NCI-H2227 (cell line): ENCODE results near the gene TANGO2.

ENCODE experiments used
- DNase-seq: peaks from one replicate; lab custom pipeline; 2025; ENCODE audit not compliant: unreplicated experiment; lab: John Stamatoyannopoulos, UW

The TANGO2 gene

DNA sequence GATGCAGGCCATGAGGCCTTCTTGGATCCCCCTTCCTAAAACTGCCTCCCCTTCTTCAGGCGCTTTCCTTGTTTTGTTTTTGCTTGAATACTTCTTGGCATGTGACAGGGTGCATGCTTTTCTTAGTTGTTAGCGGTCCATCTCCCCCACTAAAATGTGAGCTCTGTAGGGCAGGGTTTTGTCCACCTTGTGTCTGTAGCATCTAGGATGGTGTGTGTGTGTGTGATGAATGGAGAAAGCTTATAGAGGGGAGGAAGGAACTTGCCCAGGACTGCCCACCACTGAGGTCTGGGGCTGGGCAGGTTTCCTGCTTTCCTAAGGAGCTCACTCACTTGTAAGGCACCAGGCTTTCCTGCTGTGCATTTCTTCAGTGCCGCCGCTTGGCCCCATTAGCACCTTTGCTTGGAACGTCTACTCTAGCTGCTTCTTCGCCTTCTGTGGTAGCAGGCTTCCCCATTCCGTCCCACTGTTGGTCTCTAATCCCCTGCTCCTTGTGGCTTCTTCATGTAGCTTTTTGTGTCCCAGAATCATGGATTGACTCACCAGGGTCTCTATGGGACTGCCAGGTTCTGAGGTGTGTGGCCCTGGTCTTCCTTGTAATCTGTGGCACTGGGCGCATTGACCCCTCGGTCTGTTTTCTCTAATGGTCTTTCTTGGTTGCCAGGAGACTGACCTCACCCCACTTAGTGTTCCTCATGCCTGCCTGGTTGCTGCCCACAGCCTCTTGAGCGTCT lies 62.4 kb downstream of the TANGO2 start:
- no peak for DNase-seq

DNA sequence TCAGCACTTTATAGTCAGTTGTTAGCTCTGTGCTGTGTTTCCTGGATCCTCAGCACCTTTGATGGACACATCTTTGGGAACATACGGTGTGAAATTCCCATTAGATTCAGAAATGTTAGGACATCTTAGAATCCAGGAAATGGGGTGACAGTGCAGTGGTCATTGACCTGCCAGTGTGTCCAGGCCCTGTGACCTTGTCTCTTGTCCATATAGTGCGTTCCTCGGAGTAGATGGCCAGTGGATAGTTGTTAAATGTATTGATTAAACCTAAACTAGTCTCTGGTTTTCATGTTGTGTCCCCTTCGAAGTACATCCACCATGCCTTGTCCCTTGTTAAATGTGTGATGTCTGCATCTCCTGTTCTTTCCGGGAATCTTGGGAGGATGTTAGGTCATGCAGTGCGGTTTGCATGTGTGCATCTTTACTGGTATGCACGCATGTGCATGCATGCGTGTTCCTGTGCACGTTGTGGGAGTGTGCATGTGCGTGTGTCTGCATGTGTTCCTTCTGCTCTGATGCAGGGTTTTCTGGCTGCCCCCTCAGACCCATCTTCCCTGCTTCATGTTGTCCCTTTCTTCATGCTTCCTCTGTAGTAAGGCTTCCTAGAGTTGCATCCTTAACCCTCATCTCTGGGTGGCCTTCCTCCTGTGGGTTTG lies 63.1 kb downstream of the TANGO2 start:
- DNase-seq: no peak

DNA sequence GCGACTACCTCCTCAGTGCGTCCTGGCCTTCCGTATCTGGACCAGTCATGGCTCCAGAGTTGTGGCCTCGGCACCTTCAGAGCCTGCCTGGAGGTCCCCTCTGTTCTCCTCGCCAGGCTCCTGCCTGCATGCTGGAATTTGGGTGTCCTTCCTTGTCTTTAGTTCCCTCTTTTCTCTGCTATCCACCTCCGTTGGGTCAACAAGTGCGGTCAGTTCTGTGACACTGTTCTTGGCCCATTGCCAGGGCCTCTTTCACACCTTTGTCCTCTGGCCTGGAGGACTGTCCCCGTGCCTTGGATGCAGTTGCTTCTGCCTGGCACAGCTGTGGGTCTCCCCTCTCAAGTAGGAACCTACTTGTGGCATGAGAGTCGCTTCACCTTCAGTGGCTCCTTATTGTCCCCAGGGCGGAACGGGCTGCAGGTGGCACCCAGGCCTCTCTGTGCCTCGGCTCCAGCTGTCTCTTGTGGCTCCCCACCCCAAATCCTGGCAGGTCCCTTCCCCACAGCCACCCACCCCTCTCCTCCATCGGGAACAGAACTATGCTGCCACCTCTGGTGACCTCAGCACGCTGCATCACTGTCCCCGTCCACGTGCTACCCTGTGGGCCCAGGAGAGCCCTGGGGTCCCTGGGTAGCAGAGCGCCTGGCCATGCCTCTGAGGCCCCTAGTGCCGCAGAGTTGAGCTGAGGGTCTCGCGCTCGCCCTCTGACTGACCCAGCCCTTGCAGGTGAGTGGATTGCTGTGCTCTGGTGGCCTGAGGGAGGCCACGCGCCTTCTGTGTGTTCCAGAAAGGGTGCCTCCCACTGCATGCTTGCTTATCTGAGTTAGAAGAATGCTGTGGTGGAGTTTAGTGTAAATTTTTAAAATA lies 63.9 kb downstream of the TANGO2 start:
- DNase-seq: peak; percentile 13

DNA sequence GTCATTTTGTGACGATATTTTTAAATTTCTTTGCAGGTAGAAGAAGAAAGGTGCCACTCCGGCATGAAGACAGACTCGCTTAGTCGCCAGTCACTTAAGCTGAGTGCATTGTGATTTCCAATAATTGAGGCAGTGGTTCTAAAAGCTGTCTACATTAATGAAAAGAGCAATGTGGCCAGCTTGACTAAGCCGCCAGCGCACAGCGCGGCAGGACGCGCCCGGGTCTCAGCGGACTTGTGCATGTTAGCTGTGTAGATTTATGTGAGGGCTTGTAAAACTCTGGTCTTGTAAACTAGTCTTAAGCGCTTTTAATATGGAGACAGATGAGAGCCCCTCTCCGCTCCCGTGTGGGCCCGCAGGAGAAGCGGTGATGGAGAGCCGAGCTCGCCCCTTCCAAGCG lies 64.7 kb downstream of the TANGO2 start:
- no peak for DNase-seq

DNA sequence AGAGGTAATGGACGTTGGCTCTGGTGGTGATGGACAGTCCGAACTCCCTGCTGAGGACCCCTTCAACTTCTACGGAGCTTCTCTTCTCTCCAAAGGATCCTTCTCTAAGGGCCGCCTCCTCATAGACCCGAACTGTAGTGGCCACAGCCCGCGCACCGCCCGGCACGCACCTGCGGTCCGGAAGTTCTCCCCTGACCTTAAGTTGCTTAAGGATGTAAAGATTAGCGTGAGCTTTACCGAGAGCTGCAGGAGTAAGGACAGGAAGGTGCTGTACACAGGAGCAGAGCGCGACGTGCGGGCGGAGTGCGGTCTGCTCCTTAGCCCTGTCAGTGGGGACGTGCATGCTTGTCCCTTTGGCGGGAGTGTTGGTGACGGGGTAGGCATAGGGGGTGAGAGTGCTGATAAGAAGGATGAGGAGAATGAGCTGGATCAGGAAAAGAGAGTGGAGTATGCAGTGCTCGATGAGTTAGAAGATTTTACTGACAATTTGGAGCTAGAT lies 65.2 kb downstream of the TANGO2 start:
- no peak for DNase-seq

DNA sequence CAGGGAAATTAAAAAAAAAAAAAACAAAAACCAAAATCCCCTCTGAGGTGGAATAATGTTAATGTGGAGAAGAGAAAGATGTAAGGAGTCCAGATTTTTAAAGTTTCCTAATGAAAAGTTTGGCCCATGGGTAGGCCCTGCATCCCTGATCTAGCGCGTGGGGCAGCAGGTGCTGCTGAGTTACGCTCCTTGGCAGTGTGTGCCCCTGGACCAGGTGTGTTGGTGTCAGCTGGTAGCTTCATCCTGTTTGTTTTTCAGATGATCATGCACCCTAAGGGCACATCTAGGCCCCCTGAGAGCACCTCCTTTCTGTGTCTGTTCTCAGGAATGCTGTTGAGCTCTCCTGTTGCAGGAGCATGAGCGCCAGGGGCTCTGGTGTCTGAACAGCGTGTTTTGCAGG lies 65.9 kb downstream of the TANGO2 start:
- no peak for DNase-seq

DNA sequence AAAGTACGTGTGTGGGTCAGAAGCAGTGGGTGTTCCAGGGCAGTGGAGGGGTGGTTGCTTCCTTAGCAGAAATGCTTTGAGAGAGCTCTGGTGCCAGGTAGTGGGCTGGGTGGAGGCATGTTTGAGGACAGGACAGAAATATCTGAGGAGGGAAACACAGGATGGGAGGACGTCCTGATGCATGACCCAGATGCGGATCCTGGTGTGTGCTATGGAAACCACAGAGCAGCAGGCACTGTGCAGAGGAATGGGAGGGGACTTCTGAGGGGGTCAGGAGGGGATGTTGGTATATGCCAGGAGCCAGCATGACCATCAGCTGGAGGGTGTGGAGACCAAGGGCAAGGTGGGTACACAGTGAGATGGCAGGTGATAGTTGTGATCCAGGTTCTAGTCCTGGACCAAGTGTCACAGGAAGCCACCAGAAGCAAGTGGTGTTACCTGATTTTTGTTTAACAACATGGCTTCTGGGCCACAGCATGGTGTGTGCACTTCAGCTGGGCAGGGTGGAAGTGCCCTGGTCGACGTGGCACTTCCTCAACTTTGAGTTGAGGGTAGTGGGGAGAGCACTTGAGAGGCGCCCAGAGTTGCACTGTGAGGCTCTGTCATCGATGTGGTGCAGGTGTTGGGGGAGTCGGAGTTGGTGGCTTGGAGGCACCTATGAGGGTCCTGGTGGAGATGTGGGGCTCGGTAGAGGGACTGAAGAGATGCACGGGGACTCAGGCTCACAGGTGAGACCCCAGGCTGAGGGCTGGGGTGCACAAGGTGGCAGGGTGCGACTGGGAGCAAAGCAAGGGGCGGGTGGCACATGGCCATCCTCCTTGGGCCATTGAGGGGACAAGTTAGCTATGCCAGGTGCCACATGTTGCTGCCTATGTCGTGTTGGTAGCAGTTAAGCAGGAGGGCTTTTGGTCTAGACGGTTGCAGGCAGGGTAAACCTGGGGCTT lies 66.7 kb downstream of the TANGO2 start:
- no peak for DNase-seq

DNA sequence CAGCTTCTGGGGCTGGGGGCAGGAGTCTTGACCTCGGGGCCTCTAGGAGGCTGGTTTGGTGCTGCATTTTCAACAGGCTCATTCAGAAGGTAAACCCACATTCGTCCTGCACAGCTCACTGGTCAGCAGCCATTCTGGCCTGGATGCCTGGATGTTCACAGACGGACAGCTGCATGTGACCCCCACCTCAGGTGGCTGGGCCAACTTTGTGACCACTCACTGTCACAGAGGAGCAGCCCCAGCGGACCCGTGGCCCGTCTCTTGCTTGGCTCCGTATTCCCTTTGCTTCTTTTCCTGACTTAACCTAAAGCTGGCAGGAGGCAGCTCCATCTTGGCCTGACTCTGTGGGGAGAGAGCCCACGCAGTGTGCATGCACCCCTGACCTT lies 67.3 kb downstream of the TANGO2 start:
- no peak for DNase-seq

DNA sequence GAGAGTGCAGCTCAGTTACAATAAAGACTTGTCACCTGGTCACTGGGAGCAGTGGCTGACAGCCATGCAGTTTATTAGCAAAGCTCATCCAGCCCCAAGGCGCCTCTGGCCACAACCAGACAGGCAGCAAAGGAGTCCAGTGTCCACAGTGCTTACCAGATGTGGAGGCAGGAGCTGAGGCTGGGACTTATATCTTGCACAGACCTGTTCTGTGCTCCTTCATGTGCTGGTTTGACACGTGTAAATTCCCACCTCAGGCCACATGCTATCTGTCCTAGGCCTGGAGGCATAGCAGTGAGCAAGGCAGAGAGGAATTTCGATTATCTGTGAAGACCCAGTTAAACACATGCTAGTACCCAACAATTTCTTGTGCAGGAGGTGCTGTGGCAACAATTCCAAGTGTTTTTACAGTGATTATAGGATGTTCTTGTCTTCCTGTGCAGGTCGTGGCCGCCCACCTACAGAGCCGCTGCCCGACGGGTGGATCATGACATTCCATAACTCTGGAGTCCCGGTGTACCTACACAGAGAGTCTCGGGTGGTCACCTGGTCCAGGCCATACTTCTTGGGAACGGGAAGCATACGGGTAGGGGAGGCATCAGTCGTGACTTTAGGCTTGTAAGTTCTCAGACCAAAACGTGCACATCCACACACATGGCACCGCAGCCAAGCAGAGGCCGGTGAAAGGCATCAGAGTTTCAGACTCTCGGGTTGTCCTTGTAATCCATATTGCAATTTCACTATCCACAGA lies 68.5 kb downstream of the TANGO2 start:
- no peak for DNase-seq

DNA sequence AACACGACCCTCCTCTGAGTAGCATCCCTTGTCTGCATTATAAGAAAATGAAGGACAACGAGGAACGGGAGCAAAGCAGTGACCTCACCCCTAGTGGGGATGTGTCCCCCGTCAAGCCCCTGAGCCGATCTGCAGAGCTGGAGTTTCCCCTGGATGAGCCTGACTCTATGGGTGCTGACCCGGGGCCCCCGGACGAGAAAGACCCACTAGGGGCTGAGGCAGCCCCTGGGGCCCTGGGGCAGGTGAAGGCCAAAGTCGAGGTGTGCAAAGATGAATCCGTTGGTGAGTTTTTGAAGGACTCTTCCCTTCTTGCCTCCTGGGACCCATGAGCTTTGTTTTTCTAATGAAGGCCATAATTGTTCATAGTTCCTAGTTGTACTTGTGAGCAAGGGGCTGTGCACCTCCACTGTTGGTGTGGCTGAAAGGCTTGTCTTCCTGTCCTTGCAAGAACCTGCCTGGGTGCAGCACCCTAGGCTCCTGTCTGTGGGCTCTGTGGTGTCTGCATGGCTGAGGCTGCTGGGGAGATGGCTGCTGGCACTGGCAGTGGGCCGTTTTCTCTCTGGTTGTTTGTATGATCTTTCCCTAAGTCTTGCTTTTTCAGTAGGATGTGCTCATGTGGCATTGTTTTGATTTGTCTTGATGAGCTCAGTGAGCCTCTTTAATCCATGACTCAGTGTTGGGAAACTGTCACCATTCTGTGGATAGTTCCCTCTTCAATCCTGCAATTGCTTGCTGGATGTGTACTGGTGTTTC lies 69.2 kb downstream of the TANGO2 start:
- DNase-seq: no peak

DNA sequence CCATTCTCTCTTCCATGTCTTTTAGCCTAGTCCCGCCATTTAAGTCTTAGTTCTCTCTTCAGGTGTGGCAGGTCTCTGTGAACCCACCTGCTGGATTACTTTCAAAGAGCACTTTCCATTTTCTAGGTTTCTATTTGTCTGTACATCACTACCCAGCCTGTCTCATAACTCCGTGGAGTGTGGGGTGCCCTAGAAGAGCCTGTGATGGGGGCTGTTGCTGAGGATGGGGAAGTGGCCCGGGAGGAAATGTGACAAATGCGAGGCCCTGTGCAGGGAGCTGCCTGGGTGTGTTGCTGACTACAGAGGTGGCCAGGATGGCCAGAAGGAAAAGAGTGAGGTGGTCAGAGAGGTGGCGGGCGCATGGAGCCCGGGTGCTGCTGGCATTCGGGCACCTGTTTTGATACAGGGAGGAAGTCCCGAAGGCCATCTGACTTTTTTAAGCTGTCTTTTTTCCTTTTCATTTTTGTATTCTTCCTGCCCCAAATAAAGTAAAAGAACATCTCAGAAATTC lies 69.9 kb downstream of the TANGO2 start:
- no peak for DNase-seq

DNA sequence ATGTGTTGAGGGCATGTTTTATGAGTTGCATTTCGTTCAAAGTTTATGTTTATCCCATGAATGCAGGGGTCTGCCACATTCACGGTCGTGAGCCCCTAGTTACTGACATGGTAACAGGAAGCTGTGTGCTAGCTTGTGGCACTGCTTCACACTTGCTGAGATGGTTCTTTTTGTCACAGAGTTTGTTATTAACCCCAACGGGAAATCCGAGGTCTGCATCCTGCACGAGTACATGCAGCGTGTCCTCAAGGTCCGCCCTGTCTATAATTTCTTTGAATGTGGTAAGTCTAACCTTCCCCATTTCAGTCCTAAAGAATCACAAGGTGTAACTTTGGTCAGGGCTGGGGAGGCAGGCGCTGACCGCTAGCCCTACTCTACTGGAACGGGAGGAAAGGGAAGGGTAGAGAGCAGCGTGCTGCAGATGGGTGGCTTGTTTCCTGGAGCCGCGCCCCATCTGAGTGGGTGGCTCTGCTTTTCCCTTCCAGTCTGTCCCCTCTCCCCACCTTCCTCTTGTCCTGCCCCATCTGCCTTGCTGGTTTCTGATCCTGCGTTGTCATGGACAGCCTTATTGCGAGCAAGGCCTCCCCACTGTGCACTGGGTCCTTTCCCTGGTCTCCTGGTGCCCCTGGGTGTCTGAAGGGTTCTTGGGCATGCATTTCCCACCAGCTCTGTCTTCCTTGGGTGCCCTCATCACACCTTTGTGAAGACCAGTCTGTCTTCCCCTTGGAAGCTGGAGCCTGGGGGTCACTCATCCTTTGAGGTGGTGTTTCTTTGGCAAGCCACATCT lies 71.0 kb downstream of the TANGO2 start:
- DNase-seq: no peak

DNA sequence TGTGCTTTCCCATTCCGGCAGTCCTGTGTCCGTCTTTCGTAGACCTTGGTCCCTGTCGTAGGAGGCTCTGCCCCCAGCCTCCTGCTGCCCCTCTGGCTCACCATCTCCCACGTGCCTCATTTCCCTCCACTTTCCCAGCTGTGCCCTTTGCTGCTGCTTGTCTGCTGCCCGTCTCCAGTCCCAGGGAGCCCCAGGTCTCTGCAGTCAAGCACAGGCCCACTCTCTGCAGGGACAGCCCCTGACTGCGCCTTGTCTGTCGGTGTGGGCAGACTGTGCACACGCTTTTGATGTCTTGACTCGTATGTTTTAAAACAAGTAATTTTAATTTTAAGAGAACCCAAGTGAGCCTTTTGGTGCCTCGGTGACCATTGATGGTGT lies 71.6 kb downstream of the TANGO2 start:
- DNase-seq: no peak

DNA sequence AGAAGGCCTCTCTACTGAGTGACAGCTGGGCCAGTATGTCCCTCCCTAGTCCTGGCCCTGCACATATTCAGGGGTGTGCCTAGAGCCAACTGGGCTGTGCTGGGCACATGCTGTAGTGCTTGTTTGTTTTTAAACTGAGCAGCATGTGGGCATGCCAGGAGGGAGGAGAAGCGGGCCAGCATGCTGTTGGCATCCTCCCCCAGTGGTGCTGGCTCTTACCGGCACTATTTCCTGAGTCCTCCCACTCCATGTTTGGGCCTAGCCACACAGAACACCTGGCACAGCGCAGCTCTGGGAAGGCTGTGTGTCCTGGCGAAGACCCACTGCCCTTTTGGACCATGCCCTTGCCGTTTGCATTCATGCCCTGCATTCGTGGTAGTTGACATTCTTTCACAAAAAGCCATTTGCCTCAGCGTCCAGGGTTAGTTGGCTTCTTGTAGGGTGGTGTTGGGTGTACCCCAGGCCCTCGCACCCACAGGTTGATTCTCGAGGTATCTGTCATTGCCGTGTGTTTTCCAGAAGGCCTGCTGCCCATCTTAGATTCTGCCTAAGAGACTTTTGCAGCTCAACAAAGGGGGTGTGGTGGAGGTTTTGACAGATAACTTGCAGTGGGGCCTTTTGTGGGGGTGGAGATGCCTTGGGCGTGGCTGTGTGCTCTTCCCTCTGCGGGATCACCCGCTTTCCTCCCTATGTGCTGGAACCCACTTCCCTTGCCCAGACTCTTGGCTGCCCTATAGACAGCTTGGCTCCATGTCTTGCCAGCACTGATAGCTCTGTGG lies 72.7 kb downstream of the TANGO2 start:
- DNase-seq: no peak

DNA sequence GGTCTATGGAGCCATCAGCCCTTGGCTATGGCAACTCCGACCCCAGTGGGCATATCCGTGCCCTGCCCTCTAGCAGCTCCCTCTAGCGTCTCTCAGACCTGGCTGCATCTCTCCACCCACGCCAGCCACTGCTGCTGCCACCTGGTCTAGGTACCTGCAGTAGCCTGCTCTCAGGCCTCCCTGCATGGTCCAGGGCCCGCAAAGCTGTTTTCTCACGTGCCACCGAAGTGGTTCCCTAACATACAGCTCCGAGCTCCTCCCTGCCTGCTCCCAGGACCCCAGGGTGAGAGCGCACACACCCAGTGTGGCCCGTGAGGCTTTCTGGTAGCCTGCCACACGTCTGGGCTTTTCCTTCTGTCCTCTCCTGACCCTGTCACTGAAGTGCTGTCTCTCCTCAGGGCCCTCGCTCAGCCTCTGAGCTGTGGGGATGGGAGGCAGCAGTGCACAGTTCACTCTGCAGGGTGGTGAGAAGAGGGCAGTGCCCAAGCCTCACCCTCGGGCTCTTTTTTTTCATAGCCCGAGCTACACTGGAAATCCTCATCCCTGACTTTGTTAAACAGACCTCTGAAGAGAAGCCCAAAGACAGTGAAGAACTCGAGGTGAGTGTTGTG lies 73.4 kb downstream of the TANGO2 start:
- DNase-seq: no peak

DNA sequence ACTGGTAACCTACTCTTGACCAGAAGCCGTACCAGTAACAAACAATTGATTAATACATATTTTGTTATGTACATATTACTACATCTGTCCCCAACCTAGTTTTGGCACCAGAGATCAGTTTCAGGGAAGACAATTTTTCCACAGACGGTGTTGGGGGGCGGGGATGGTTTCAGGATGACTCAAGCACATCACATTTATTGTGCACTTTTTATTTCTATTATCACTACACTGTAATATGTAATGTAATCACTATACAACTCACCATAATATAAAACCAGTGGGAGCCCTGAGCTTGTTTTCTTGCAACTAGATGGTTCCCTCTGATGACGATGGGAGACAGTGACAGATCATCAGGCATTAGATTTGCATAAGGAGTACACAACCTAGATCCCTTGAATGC lies 74.6 kb downstream of the TANGO2 start:
- no peak for DNase-seq
